Measurements from ENCODE around the gene KCTD3.

The KCTD3 gene

GRCh38 chr1:215566556-215567490 is at the start of gene KCTD3:
KCTD3 (plus strand) TSS chr1:215567304; CDS start chr1:215567686, 382 bp downstream.
- Histone ChIP-seq H3K4me3 (peak within 1 kb of the TSS; percentile 98), H3K27ac (peak within 1 kb of the TSS; percentile 94 to 98)
- TF ChIP-seq CTCF (IDR thresholded peaks at IDR 0.05) = no peak
- peak; percentile 83 for DNase-seq (ENCODE audit: low spot score)

GRCh38 chr1:215517441-215517891 is 49.6 kb upstream of the KCTD3 start:
- no peak for DNase-seq (ENCODE audit: low spot score)
- no peak for TF ChIP-seq CTCF (IDR thresholded peaks at IDR 0.05)
- Histone ChIP-seq H3K27ac (no peak overlapping the region), H3K4me3 (no peak overlapping the region)

- Histone ChIP-seq H3K27ac (no peak overlapping the region), H3K4me3 (no peak overlapping the region)
- TF ChIP-seq CTCF (IDR thresholded peaks at IDR 0.05) = no peak
- no peak for DNase-seq (ENCODE audit: low spot score)
Observed at GRCh38 chr1:215518594-215518993, 48.5 kb upstream of the KCTD3 start.

GRCh38 chr1:215521279-215521678 is 45.8 kb upstream of the KCTD3 start:
- DNase-seq (ENCODE audit: low spot score) = no peak
- H3K27ac ChIP-seq = no peak overlapping the region
- TF ChIP-seq CTCF (IDR thresholded peaks at IDR 0.05) = no peak
- no peak overlapping the region for H3K4me3 ChIP-seq

- TF ChIP-seq CTCF (IDR thresholded peaks at IDR 0.05) = no peak
- DNase-seq (ENCODE audit: low spot score) = no peak
- Histone ChIP-seq H3K27ac (no peak overlapping the region), H3K4me3 (no peak overlapping the region)
Observed at GRCh38 chr1:215523128-215523861, 43.8 kb upstream of the KCTD3 start.

GRCh38 chr1:215523906-215524305 is 43.2 kb upstream of the KCTD3 start:
- TF ChIP-seq CTCF (IDR thresholded peaks at IDR 0.05) = no peak
- DNase-seq (ENCODE audit: low spot score) = no peak
- Histone ChIP-seq H3K4me3 (no peak overlapping the region), H3K27ac (no peak overlapping the region)

All from coronary artery (tissue), 2 donors.